ENCODE measurements around the gene DEFB129.
"Not testable (repeated sequence)": the region's sequence is repeated elsewhere in the genome, so short reads cannot be mapped to it uniquely, and the experiment has no call there.

The DEFB129 gene, protein sequence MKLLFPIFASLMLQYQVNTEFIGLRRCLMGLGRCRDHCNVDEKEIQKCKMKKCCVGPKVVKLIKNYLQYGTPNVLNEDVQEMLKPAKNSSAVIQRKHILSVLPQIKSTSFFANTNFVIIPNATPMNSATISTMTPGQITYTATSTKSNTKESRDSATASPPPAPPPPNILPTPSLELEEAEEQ

DNA sequence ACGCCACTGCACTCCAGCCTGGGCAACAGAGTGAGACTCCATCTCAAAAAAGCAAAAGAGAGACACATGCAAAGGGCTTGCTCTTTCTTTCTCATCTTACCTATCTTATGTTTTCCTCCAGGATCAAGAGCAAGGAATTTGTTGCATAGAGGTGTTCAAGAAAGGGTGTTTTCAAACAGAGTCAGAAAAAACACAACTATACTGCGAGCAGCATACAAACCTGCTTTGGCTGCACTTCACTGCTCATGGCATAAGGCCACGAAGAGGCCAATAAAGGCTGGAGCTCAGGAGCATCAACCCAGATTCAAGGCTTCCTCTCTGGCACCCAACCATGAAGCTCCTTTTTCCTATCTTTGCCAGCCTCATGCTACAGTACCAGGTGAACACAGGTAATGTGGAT, at the start of gene DEFB129:
Gene DEFB129 (plus strand): TSS at position 301 of the 400 bp plus-strand sequence. CDS start 31 bp downstream, at position 332.
- Histone ChIP-seq H3K9me3 (ENCODE audit: insufficient read depth, low read length) (no peaks in the 10 kb centered on the region), H3K9ac (ENCODE audit: insufficient read length, low read depth) (no peak within 1 kb of the TSS), H3K4me1 (ENCODE audit: insufficient read depth, insufficient read length) (no peaks in the 10 kb centered on the region), H3K36me3 (ENCODE audit: insufficient read depth, insufficient read length, low read length) (no peaks in the 10 kb centered on the region), H3K4me3 (ENCODE audit: insufficient read length, low read depth) (no peak within 1 kb of the TSS), H3K27me3 (ENCODE audit: insufficient read depth, insufficient read length) (peaks cover 1% of the 10 kb centered on the region)
- no peak for DNase-seq (ENCODE audit: low read depth, low spot score)
- TF ChIP-seq YY1 (IDR thresholded peaks at IDR 0.05; ENCODE audit: insufficient read depth, insufficient read length), result no peak
- TF ChIP-seq SUZ12 (IDR thresholded peaks at IDR 0.05; ENCODE audit: extremely low read depth, insufficient read depth, insufficient read length), result no peak
- TF ChIP-seq ZNF274 (IDR thresholded peaks at IDR 0.05; ENCODE audit: low read depth, low read length), result no peak

DNA sequence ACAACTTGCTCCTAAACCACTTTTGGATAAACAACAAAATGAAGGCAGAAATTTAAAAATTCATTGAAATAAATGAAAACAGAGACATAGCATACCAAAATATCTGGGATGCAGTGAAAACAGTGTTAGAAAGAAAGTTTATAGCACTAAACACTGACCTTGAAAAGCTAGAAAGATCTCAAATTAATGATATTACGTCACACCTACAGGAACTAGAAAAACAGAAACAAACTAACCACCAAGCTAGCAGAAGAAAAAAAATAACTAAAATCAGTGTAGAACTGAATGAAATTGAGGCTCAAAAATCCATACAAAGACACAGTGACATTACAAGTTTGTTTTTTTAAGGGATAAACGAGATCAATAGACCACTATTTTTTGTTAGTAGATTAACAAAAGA, 42.8 kb upstream of the DEFB129 start:
- no peak overlapping the region for H3K9ac ChIP-seq (ENCODE audit: insufficient read length, low read depth)
- TF ChIP-seq YY1 (IDR thresholded peaks at IDR 0.05; ENCODE audit: insufficient read depth, insufficient read length) (no peak), SUZ12 (IDR thresholded peaks at IDR 0.05; ENCODE audit: extremely low read depth, insufficient read depth, insufficient read length) (no peak), ZNF274 (IDR thresholded peaks at IDR 0.05; ENCODE audit: low read depth, low read length) (no peak)
- DNase-seq (ENCODE audit: low read depth, low spot score), result no peak
- H3K4me3 ChIP-seq (ENCODE audit: insufficient read length, low read depth), result no peak overlapping the region
- H3K36me3 ChIP-seq (ENCODE audit: insufficient read depth, insufficient read length, low read length), result no peaks in the 10 kb centered on the region
- no peaks in the 10 kb centered on the region for H3K27me3 ChIP-seq (ENCODE audit: insufficient read depth, insufficient read length)
- H3K9me3 ChIP-seq (ENCODE audit: insufficient read depth, low read length), result no peaks in the 10 kb centered on the region; the same call in 1 of the 2 replicates
- H3K4me1 ChIP-seq (ENCODE audit: insufficient read depth, insufficient read length), result no peaks in the 10 kb centered on the region

DNA sequence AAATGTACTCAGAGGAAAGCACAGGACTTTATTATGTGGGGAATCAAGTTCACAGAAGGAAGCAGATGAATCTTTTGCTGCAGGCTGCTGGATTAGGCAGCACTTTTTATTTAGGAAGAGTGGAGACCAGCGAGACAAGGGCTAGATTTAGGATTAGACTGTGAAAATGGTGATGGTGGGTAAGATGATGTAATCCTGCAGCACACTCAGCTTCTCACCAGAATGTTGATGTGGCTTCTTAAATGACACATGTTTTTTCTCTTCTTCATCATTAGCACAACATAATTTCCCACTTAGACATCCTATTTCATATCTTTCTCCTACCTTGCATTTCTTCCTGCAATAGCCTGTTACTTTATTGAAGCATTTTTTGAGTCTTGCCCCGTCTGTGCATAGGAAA, 39.3 kb upstream of the DEFB129 start:
- H3K36me3 ChIP-seq (ENCODE audit: insufficient read depth, insufficient read length, low read length), result no peaks in the 10 kb centered on the region
- TF ChIP-seq SUZ12 (IDR thresholded peaks at IDR 0.05; ENCODE audit: extremely low read depth, insufficient read depth, insufficient read length) (no peak), YY1 (IDR thresholded peaks at IDR 0.05; ENCODE audit: insufficient read depth, insufficient read length) (no peak), ZNF274 (IDR thresholded peaks at IDR 0.05; ENCODE audit: low read depth, low read length) (no peak)
- no peak for DNase-seq (ENCODE audit: low read depth, low spot score)
- H3K9me3 ChIP-seq (ENCODE audit: insufficient read depth, low read length), result peaks cover 12% of the 10 kb centered on the region; the same call in 1 of the 2 replicates
- H3K4me3 ChIP-seq (ENCODE audit: insufficient read length, low read depth), result no peak overlapping the region
- H3K4me1 ChIP-seq (ENCODE audit: insufficient read depth, insufficient read length), result no peaks in the 10 kb centered on the region
- H3K9ac ChIP-seq (ENCODE audit: insufficient read length, low read depth), result no peak overlapping the region
- no peaks in the 10 kb centered on the region for H3K27me3 ChIP-seq (ENCODE audit: insufficient read depth, insufficient read length)

DNA sequence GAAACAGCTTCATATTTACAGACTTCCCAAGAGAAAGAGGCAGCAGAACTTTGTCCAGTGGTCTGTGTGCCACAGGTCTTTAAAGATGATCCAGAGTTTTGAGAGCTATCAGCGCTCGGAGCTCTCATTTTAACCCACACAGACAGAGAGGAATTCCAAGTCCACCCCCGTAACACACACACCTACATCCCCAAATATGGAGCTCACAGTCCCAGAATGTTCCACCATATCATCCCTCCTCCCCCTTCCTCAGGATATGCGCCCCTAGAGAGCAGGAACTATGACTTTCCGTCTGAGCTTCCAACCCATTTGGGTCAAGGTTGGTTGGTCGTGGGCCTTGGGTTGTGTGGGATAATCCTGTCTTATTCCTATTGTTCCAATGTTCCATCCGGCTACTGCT, 37.4 kb upstream of the DEFB129 start, which contains the start of gene DEFB128:
Gene DEFB128 (minus strand): TSS at position 101 of the 400 bp plus-strand sequence. CDS start 88 bp downstream, at position 13.
- Histone ChIP-seq H3K27me3 (ENCODE audit: insufficient read depth, insufficient read length) (no peaks in the 10 kb centered on the region), H3K9ac (ENCODE audit: insufficient read length, low read depth) (no peak within 1 kb of the TSS), H3K4me3 (ENCODE audit: insufficient read length, low read depth) (no peak within 1 kb of the TSS), H3K4me1 (ENCODE audit: insufficient read depth, insufficient read length) (no peaks in the 10 kb centered on the region), H3K9me3 (ENCODE audit: insufficient read depth, low read length) (peaks cover 12% of the 10 kb centered on the region; the same call in 1 of the 2 replicates), H3K36me3 (ENCODE audit: insufficient read depth, insufficient read length, low read length) (no peaks in the 10 kb centered on the region)
- TF ChIP-seq ZNF274 (IDR thresholded peaks at IDR 0.05; ENCODE audit: low read depth, low read length) (no peak), SUZ12 (IDR thresholded peaks at IDR 0.05; ENCODE audit: extremely low read depth, insufficient read depth, insufficient read length) (no peak), YY1 (IDR thresholded peaks at IDR 0.05; ENCODE audit: insufficient read depth, insufficient read length) (no peak)
- no peak for DNase-seq (ENCODE audit: low read depth, low spot score)

DNA sequence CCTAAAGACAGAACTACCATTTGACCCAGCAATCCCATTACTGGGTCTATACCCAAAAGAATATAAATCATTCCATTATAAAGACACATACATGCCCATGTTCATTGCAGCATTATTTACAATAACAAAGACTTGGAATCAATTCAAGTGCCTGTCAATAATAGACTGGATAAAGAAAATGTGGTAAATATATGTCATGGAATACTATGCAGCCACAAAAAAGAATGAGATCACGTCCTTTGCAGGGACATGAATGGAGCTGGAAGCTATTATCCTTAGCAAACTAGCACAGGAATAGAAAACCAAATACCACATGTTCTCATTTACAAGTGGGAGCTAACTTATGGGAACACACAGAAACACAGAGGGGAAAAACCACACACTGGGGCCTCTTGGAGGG, 28.8 kb upstream of the DEFB129 start:
- TF ChIP-seq YY1 (IDR thresholded peaks at IDR 0.05; ENCODE audit: insufficient read depth, insufficient read length) (no peak), SUZ12 (IDR thresholded peaks at IDR 0.05; ENCODE audit: extremely low read depth, insufficient read depth, insufficient read length) (no peak), ZNF274 (IDR thresholded peaks at IDR 0.05; ENCODE audit: low read depth, low read length) (no peak)
- Histone ChIP-seq H3K36me3 (ENCODE audit: insufficient read depth, insufficient read length, low read length) (no peaks in the 10 kb centered on the region), H3K9me3 (ENCODE audit: insufficient read depth, low read length) (no peaks in the 10 kb centered on the region), H3K4me1 (ENCODE audit: insufficient read depth, insufficient read length) (no peaks in the 10 kb centered on the region), H3K27me3 (ENCODE audit: insufficient read depth, insufficient read length) (no peaks in the 10 kb centered on the region), H3K4me3 (ENCODE audit: insufficient read length, low read depth) (no peak overlapping the region), H3K9ac (ENCODE audit: insufficient read length, low read depth) (no peak overlapping the region)
- DNase-seq (ENCODE audit: low read depth, low spot score), result no peak

DNA sequence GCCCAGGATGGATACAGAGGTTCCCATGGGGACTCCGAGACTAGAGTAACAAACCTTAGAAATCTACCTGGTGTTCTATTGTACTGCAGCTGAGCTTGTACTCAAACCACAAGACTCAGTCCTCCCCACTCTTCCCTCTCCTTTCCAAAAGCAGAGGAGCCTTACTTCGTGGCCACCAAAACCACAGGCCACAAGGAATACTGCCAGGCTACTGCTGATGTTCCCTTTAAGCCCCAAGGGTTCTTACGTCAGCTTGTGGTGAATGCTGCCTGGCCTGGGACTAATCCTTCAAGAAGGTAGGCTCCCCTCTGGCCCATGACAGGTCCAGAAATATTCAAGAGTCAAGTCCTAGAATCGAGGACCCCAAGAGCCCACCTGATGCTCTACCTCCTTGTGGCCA, 27.1 kb upstream of the DEFB129 start:
- H3K27me3 ChIP-seq (ENCODE audit: insufficient read depth, insufficient read length), result no peaks in the 10 kb centered on the region
- H3K36me3 ChIP-seq (ENCODE audit: insufficient read depth, insufficient read length, low read length), result no peaks in the 10 kb centered on the region
- no peak for TF ChIP-seq YY1 (IDR thresholded peaks at IDR 0.05; ENCODE audit: insufficient read depth, insufficient read length)
- TF ChIP-seq ZNF274 (IDR thresholded peaks at IDR 0.05; ENCODE audit: low read depth, low read length), result no peak
- no peak for TF ChIP-seq SUZ12 (IDR thresholded peaks at IDR 0.05; ENCODE audit: extremely low read depth, insufficient read depth, insufficient read length)
- H3K9ac ChIP-seq (ENCODE audit: insufficient read length, low read depth), result no peak overlapping the region
- DNase-seq (ENCODE audit: low read depth, low spot score), result no peak
- H3K9me3 ChIP-seq (ENCODE audit: insufficient read depth, low read length), result no peaks in the 10 kb centered on the region
- no peak overlapping the region for H3K4me3 ChIP-seq (ENCODE audit: insufficient read length, low read depth)
- no peaks in the 10 kb centered on the region for H3K4me1 ChIP-seq (ENCODE audit: insufficient read depth, insufficient read length)

DNA sequence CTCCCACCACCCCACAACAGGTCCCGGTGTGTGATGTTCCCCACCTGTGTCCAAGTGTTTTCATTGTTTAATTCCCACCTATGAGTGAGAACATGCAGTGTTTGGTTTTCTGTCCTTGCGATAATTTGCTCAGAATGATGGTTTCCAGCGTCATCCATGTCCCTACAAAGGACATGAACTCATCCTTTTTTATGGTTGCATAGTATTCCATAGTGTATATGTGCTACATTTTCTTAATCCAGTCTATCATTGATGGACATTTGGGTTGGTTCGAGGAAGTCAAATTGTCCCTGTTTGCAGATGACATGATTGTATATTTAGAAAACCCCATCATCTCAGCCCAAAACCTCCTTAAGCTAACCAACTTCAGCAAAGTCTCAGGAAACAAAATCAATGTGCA, 23.4 kb upstream of the DEFB129 start:
- not testable (repeated sequence) for H3K4me1 ChIP-seq (ENCODE audit: insufficient read depth, insufficient read length); H3K4me3 ChIP-seq (ENCODE audit: insufficient read length, low read depth); DNase-seq (ENCODE audit: low read depth, low spot score); H3K36me3 ChIP-seq (ENCODE audit: insufficient read depth, insufficient read length, low read length); H3K9ac ChIP-seq (ENCODE audit: insufficient read length, low read depth); H3K27me3 ChIP-seq (ENCODE audit: insufficient read depth, insufficient read length); H3K9me3 ChIP-seq (ENCODE audit: insufficient read depth, low read length)
